Measurements from ENCODE around the gene PLXNC1.

Gene PLXNC1

DNA sequence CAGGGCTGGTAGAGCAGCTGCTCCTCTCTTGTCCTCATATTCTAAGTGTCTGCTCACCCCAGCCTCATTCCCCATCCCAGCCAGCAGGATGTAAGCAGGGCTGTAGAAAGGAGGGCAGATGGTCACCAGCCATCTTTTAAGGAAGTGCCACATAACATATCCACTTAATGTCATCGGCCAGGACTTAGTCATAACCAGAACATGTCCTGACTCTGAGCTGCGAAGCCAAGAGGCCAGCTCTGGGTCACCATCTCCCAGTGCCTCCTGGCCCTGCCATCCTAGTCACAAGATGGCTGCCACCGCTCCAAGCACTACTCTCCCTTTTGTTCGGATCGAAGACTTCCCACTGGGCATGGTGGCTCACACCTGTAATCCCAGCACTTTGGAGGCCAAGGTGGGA is 123.9 kb downstream of the PLXNC1 start:
- Histone ChIP-seq H3K9me3 (ENCODE audit: low read length) (no peaks in the 10 kb centered on the region), H3K79me2 (ENCODE audit: insufficient read depth, low read length) (no peaks in the 10 kb centered on the region), H3F3A (ENCODE audit: insufficient read depth, low read length) (no peaks in the 10 kb centered on the region), H3K27ac (ENCODE audit: low read depth, low read length, poor library complexity, severe bottlenecking) (no peak overlapping the region), H4K20me1 (ENCODE audit: insufficient read depth, low read length) (no peaks in the 10 kb centered on the region), H2AFZ (ENCODE audit: low read length) (no peak overlapping the region), H3K9me2 (ENCODE audit: low read depth, low read length) (no peaks in the 10 kb centered on the region), H3K4me2 (ENCODE audit: low read length) (no peak overlapping the region), H3K27me3 (ENCODE audit: insufficient read depth, low read length) (no peaks in the 10 kb centered on the region), H3K36me3 (ENCODE audit: insufficient read depth, low read length) (no peaks in the 10 kb centered on the region; the same call in 1 of the 2 replicates), H3K4me1 (ENCODE audit: insufficient read depth, low read length, severe bottlenecking) (no peaks in the 10 kb centered on the region), H3K9ac (ENCODE audit: low read length) (no peak overlapping the region), H3K4me3 (ENCODE audit: low read depth, low read length, poor library complexity, severe bottlenecking) (no peak overlapping the region)
- TF ChIP-seq, protein P1, sequence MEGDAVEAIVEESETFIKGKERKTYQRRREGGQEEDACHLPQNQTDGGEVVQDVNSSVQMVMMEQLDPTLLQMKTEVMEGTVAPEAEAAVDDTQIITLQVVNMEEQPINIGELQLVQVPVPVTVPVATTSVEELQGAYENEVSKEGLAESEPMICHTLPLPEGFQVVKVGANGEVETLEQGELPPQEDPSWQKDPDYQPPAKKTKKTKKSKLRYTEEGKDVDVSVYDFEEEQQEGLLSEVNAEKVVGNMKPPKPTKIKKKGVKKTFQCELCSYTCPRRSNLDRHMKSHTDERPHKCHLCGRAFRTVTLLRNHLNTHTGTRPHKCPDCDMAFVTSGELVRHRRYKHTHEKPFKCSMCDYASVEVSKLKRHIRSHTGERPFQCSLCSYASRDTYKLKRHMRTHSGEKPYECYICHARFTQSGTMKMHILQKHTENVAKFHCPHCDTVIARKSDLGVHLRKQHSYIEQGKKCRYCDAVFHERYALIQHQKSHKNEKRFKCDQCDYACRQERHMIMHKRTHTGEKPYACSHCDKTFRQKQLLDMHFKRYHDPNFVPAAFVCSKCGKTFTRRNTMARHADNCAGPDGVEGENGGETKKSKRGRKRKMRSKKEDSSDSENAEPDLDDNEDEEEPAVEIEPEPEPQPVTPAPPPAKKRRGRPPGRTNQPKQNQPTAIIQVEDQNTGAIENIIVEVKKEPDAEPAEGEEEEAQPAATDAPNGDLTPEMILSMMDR (IDR thresholded peaks at IDR 0.05; ENCODE audit: low read length) = no peak
- TF ChIP-seq EZH2 (IDR thresholded peaks at IDR 0.05; ENCODE audit: borderline replicate concordance, low read length) = no peak

DNA sequence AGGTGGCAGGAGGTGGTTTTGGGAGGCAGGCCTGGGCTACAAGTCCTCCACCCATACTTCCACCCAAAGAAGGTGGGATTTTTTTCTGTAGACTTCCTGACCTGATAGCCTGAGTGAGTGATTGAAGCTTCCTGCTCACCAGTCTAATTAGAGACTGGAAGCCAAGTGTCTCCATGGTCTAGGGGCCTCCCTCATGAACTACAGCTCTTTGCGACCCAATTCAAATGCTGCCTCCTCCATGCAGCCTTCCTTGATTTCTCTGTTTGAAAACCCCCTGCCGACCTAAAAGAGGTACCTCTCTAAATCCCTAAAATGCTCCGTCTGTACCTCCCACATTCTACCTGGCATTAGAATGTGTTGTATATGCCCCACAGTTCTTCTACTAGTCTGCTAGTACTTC is 124.9 kb downstream of the PLXNC1 start:
- Histone ChIP-seq H2AFZ (ENCODE audit: low read length) (no peak overlapping the region), H3K27ac (ENCODE audit: low read depth, low read length, poor library complexity, severe bottlenecking) (no peak overlapping the region), H3K9me2 (ENCODE audit: low read depth, low read length) (no peaks in the 10 kb centered on the region), H3K4me3 (ENCODE audit: low read depth, low read length, poor library complexity, severe bottlenecking) (no peak overlapping the region), H3K4me2 (ENCODE audit: low read length) (no peak overlapping the region), H3K27me3 (ENCODE audit: insufficient read depth, low read length) (no peaks in the 10 kb centered on the region), H3K36me3 (ENCODE audit: insufficient read depth, low read length) (no peaks in the 10 kb centered on the region; the same call in 1 of the 2 replicates), H3K9ac (ENCODE audit: low read length) (no peak overlapping the region), H3K79me2 (ENCODE audit: insufficient read depth, low read length) (no peaks in the 10 kb centered on the region), H3K4me1 (ENCODE audit: insufficient read depth, low read length, severe bottlenecking) (no peaks in the 10 kb centered on the region), H4K20me1 (ENCODE audit: insufficient read depth, low read length) (no peaks in the 10 kb centered on the region), H3K9me3 (ENCODE audit: low read length) (no peaks in the 10 kb centered on the region), H3F3A (ENCODE audit: insufficient read depth, low read length) (no peaks in the 10 kb centered on the region)
- TF ChIP-seq EZH2 (IDR thresholded peaks at IDR 0.05; ENCODE audit: borderline replicate concordance, low read length) = no peak
- TF ChIP-seq, protein P1 (IDR thresholded peaks at IDR 0.05; ENCODE audit: low read length) = no peak

DNA sequence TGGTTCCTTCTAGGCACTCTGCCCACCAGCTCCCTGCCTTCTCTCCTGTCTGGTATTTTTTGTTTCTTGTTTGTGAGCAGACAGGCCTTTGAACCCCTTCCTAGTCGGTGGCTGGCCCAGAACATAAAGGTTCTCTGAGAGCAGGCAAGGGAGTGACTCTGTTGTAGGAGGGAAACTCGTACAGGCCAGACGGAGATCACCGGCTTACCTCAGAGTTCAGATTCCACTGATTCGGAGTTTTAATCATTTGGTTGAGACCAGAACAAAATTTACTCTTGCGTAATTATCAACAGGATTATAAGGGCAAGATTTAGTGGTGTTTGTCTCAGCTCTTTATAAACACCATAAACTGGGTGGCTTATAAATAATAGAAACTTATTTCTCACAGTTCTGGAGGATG is 128.3 kb downstream of the PLXNC1 start:
- no peaks in the 10 kb centered on the region for H4K20me1 ChIP-seq (ENCODE audit: insufficient read depth, low read length)
- H2AFZ ChIP-seq (ENCODE audit: low read length) = no peak overlapping the region
- H3K79me2 ChIP-seq (ENCODE audit: insufficient read depth, low read length) = no peaks in the 10 kb centered on the region
- H3K4me1 ChIP-seq (ENCODE audit: insufficient read depth, low read length, severe bottlenecking) = no peaks in the 10 kb centered on the region
- H3K27ac ChIP-seq (ENCODE audit: low read depth, low read length, poor library complexity, severe bottlenecking) = no peak overlapping the region
- H3K9me2 ChIP-seq (ENCODE audit: low read depth, low read length) = no peaks in the 10 kb centered on the region
- no peaks in the 10 kb centered on the region for H3K27me3 ChIP-seq (ENCODE audit: insufficient read depth, low read length)
- no peaks in the 10 kb centered on the region for H3K9me3 ChIP-seq (ENCODE audit: low read length)
- H3F3A ChIP-seq (ENCODE audit: insufficient read depth, low read length) = no peaks in the 10 kb centered on the region
- no peaks in the 10 kb centered on the region; the same call in 1 of the 2 replicates for H3K36me3 ChIP-seq (ENCODE audit: insufficient read depth, low read length)
- no peak overlapping the region for H3K4me2 ChIP-seq (ENCODE audit: low read length)
- no peak overlapping the region for H3K9ac ChIP-seq (ENCODE audit: low read length)
- no peak overlapping the region for H3K4me3 ChIP-seq (ENCODE audit: low read depth, low read length, poor library complexity, severe bottlenecking)
- TF ChIP-seq, protein P1 (IDR thresholded peaks at IDR 0.05; ENCODE audit: low read length) = no peak
- TF ChIP-seq EZH2 (IDR thresholded peaks at IDR 0.05; ENCODE audit: borderline replicate concordance, low read length) = no peak

Measured in OCI-LY1 (cell line).